Measurements from ENCODE around the gene ANKLE1.

Gene ANKLE1

DNA sequence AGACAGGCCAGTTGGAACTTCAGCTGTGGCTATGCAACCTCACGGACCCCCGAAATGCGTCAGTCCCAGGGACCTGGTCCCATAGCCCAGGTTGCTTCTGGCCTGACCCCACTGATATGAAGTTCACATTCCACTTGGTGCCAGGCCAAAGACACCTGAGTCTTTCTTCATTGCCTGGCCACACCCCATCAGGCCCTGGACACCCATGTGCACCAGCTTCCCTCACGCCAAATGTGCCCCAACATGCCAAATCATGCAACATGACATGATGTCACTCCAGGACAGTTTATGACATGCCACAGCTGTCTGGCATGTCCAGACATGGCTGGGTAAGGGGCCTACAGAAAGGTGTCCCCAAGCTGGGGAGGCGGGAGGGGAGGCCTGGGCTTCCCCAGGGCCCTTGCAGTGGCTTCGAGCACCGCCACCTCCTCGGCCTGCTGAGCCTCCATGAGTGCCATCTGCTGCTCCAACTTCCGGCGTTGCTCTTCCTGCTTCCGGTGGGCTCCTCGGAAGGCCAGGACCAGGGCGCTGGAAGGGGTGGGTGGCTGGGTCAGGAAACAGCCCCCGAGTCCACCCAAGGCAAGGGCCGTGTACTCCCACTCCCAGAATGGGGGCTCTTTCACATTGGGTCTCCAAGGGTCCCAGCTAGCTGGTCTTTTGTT, 31.7 kb upstream of the ANKLE1 start:
- no peak for TF ChIP-seq CTCF (IDR thresholded peaks at IDR 0.05; ENCODE audit: insufficient read depth, low read depth, low read length, missing control alignments)
- peak; percentile 82 for DNase-seq (ENCODE audit: low read depth)

DNA sequence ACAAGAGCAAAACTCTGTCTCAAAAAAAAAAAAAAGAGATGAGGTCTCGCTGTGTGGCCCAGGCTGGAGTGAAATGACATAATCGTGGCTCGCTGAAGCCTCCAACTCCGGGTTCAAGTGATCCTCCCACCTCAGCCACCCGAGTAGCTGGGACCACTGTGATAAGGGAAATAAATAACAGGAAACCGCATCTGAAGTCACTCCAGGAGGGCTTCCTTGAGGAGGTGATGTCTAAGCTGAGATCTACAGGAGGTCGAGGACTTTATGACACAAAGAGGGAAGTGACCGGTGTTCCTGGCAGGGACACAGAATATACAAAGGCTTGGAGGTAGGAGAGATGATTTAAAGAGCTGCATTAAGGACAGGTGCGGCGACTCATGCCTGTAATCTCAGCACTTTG, 27.1 kb upstream of the ANKLE1 start:
- no peak for TF ChIP-seq CTCF (IDR thresholded peaks at IDR 0.05; ENCODE audit: insufficient read depth, low read depth, low read length, missing control alignments)

More for the DNA sequence above, 31.7 kb upstream of the ANKLE1 start:
- no peak overlapping the region for H3K4me3 ChIP-seq (ENCODE audit: low read length)

DNA sequence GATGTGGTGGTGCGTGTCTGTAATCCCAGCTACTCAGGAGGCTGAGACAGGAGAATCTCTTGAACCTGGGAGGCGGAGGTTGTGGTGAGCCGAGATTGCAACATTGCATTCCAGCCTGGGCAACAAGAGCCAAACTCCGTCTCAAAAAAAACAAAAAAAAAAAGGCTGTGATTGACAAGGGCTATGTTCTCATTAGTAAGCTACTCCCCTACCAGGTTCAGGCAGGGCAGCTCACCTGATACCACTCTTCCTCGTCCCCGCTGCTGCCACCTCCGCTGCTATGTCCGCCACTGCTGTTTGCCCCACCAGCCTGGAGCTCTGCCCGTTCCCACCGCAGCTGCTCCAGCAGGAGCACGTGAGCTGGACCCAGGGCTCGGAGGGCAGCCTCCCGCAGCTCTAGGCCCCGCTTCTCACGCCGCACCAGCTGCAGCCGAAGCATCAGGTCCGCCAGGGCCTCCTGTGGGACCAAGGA, 26.5 kb upstream of the ANKLE1 start:
- no peak for TF ChIP-seq CTCF (IDR thresholded peaks at IDR 0.05; ENCODE audit: insufficient read depth, low read depth, low read length, missing control alignments)
- H3K4me3 ChIP-seq (ENCODE audit: low read length), result no peak overlapping the region
- DNase-seq (ENCODE audit: low read depth), result peak; percentile 61

More for the DNA sequence above, 27.1 kb upstream of the ANKLE1 start:
- no peak for DNase-seq (ENCODE audit: low read depth)
- H3K4me3 ChIP-seq (ENCODE audit: low read length), result no peak overlapping the region

GRCh38 chr19:17256130-17256529, 25.6 kb upstream of the ANKLE1 start:
- no peak overlapping the region for H3K4me3 ChIP-seq (ENCODE audit: low read length)
- DNase-seq (ENCODE audit: low read depth), result no peak
- TF ChIP-seq CTCF (IDR thresholded peaks at IDR 0.05; ENCODE audit: insufficient read depth, low read depth, low read length, missing control alignments), result no peak

DNA sequence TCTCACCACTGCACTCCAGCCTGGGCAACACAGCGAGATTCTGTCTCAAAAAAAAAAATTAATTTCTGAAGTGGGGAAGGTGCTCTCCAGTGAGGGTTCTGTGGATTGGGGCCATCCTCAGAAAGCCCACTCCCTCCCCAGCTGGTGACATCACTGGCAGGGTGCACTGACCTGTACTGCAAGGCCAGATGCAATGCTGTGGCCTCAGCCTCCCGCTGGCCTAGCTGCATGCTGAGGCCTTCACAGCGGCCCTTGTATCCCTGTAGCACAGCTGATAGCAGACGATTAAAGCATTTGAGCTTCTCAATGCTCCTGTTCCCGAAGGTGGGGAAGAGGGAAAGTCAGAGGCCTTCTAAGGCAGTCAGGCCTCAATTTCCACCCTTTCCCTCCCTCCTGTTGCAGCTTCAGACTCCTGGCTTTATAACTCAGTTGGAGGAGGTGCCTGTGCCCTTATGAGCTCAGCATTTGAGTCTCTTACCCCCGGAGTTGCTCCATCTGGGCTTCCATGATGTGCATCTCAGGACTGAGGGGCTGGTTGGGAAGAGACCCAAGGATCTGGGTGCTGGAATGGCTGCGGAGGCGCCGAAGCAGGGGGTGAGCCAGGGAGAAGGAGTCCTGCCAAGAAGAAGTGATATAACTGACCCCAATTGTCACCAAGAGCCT, 22.5 kb upstream of the ANKLE1 start:
- no peak overlapping the region for H3K4me3 ChIP-seq (ENCODE audit: low read length)
- TF ChIP-seq CTCF (IDR thresholded peaks at IDR 0.05; ENCODE audit: insufficient read depth, low read depth, low read length, missing control alignments), result no peak
- peak; percentile 33 for DNase-seq (ENCODE audit: low read depth)

DNA sequence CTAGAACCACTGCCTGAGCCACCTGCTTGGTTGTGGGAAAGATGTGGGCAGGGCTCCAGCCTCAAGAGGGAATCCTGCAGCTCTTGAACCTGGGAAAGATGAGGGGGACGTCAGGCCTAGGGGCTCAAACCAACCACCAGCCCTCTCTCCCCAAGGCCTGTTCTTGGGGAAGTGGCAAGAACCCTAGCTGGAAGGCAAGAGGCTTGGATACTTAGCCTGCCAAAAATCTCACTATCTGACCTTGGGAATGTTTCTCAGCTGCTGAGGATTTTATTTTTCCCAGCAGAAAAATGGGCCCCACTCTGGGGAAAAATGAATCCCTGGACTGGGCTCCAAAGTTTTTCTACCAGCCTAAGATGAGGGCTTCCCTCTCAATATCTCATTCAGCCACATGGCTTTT, 21.8 kb upstream of the ANKLE1 start:
- DNase-seq (ENCODE audit: low read depth), result no peak
- no peak for TF ChIP-seq CTCF (IDR thresholded peaks at IDR 0.05; ENCODE audit: insufficient read depth, low read depth, low read length, missing control alignments)
- H3K4me3 ChIP-seq (ENCODE audit: low read length), result no peak overlapping the region

Measured in epithelial cell of esophagus (primary cell).